DND-41 (cell line): ENCODE measurements around the gene SLC29A4.

Source experiments
- ATAC-seq: fragments of 200-7000 bp; cut with Tn5 transposase; 3 replicates; pipeline ENCODE4 v1.9.1; 2021; ENCODE audit warnings: low read depth; ENCODE audit not compliant: insufficient read depth
- DNase-seq: peaks from one replicate; pipeline ENCODE4 v3.0.0-alpha.2; 2020
- H2AFZ ChIP-seq: 2 replicates; pipeline ENCODE4 v1.6.0; 2012; ENCODE audit warnings: low read depth, low read length
- H3K27ac ChIP-seq: 2 replicates; pipeline ENCODE4 v1.5.1; 2012; ENCODE audit warnings: low read length, inconsistent platforms
- H3K27me3 ChIP-seq: fragments of 200-600 bp; sonication (generic); 2 replicates; pipeline ENCODE4 v1.6.0; 2012; ENCODE audit warnings: low read length, mild to moderate bottlenecking, inconsistent platforms; ENCODE audit not compliant: insufficient read depth, poor library complexity
- H3K36me3 ChIP-seq: 2 replicates; pipeline ENCODE4 v1.5.1; 2012; ENCODE audit warnings: low read length, inconsistent platforms; ENCODE audit not compliant: insufficient read depth
- H3K4me1 ChIP-seq: 2 replicates; pipeline ENCODE4 v1.5.1; 2012; ENCODE audit warnings: mild to moderate bottlenecking, low read length; ENCODE audit not compliant: insufficient read depth
- H3K4me2 ChIP-seq: 2 replicates; pipeline ENCODE4 v1.6.0; 2012; ENCODE audit warnings: mild to moderate bottlenecking, moderate library complexity, low read length, inconsistent platforms; ENCODE audit not compliant: insufficient read depth
- H3K4me3 ChIP-seq, 2 experiments: fragments of 200-600 bp in 1 of 2; shearing (Covaris generic) in 1 of 2; 2 replicates each; pipeline ENCODE4 v1.5.1; 2012 to 2016; ENCODE audit warnings: inconsistent platforms in 2 of 2, low read length in 2 of 2, mild to moderate bottlenecking in 2 of 2, low read depth in 1 of 2, moderate library complexity in 1 of 2
- H3K79me2 ChIP-seq: 2 replicates; pipeline ENCODE4 v1.6.0; 2012; ENCODE audit warnings: low read length, inconsistent platforms; ENCODE audit not compliant: insufficient read depth
- H3K9ac ChIP-seq: 2 replicates; pipeline ENCODE4 v1.6.0; 2012; ENCODE audit warnings: low read depth, mild to moderate bottlenecking, inconsistent platforms, low read length, moderate library complexity
- H3K9me3 ChIP-seq: 2 replicates; pipeline ENCODE4 v1.5.1; 2012; ENCODE audit warnings: low read length, moderate library complexity, mild to moderate bottlenecking, inconsistent platforms; ENCODE audit not compliant: insufficient read depth, severe bottlenecking
- H4K20me1 ChIP-seq: 2 replicates; pipeline ENCODE4 v1.6.0; 2012; ENCODE audit warnings: low read length; ENCODE audit not compliant: insufficient read depth
- CTCF ChIP-seq: IDR thresholded peaks from 2 replicates; pipeline ENCODE4 v1.5.1; 2012; ENCODE audit warnings: borderline replicate concordance, low read length, moderate library complexity, mild to moderate bottlenecking; ENCODE audit not compliant: poor library complexity, severe bottlenecking; ENCODE audit errors: extremely low read depth
- EZH2 ChIP-seq: IDR thresholded peaks from 3 replicates; pipeline ENCODE4 v1.6.1; 2012; ENCODE audit warnings: borderline replicate concordance, low read depth, mild to moderate bottlenecking, moderate library complexity, low read length, inconsistent platforms; ENCODE audit not compliant: severe bottlenecking

Gene SLC29A4

GRCh38 chr7:5332579-5332978 lies 49.8 kb downstream of the SLC29A4 start:
- Histone ChIP-seq H3K9ac (no peak overlapping the region), H2AFZ (no peak overlapping the region), H3K4me3 (no peak overlapping the region), H3K27me3 (no peaks in the 10 kb centered on the region), H3K27ac (no peak overlapping the region), H3K4me2 (no peak overlapping the region), H4K20me1 (peaks cover 46% of the 10 kb centered on the region), H3K36me3 (peaks cover 65% of the 10 kb centered on the region), H3K79me2 (peaks cover 2% of the 10 kb centered on the region), H3K4me1 (peaks cover 43% of the 10 kb centered on the region), H3K9me3 (peaks cover 6% of the 10 kb centered on the region)
- DNase-seq (no peak), ATAC-seq (no peak)
- TF ChIP-seq EZH2 (no peak), CTCF (no peak)

GRCh38 chr7:5333121-5334045 lies 50.6 kb downstream of the SLC29A4 start:
- H3K79me2 ChIP-seq, result peaks cover 2% of the 10 kb centered on the region

GRCh38 chr7:5334671-5335070 lies 51.9 kb downstream of the SLC29A4 start:
- Histone ChIP-seq H3K4me1 (peaks cover 29% of the 10 kb centered on the region), H3K4me3 (no peak overlapping the region), H3K27me3 (no peaks in the 10 kb centered on the region), H4K20me1 (peaks cover 40% of the 10 kb centered on the region), H3K9ac (no peak overlapping the region), H3K79me2 (peaks cover 2% of the 10 kb centered on the region), H2AFZ (no peak overlapping the region), H3K4me2 (no peak overlapping the region), H3K9me3 (peaks cover 6% of the 10 kb centered on the region), H3K27ac (no peak overlapping the region), H3K36me3 (peaks cover 83% of the 10 kb centered on the region)
- no peak for DNase-seq
- TF ChIP-seq EZH2, result no peak
- no peak for TF ChIP-seq CTCF
- no peak for ATAC-seq

More at GRCh38 chr7:5333121-5334045, 50.6 kb downstream of the SLC29A4 start:
- ATAC-seq (no peak), DNase-seq (no peak)
- no peak for TF ChIP-seq EZH2
- TF ChIP-seq CTCF, result no peak
- peaks cover 6% of the 10 kb centered on the region for H3K9me3 ChIP-seq
- no peak overlapping the region for H3K4me2 ChIP-seq
- H3K4me1 ChIP-seq, result peaks cover 35% of the 10 kb centered on the region
- H4K20me1 ChIP-seq, result peaks cover 40% of the 10 kb centered on the region
- H3K27me3 ChIP-seq, result no peaks in the 10 kb centered on the region
- H3K9ac ChIP-seq, result no peak overlapping the region
- no peak overlapping the region for H3K4me3 ChIP-seq
- no peak overlapping the region for H3K27ac ChIP-seq
- peaks cover 73% of the 10 kb centered on the region for H3K36me3 ChIP-seq
- H2AFZ ChIP-seq, result no peak overlapping the region
